K562 treated with DMSO at 1 percent for 48 hours (cell line): ENCODE measurements around the gene PPARD. TPM values are rescaled to one million over a fixed set of nuclear protein-coding genes. Genes with fewer than 3 reads are reported as not detected.

ENCODE experiments used
- total RNA-seq: library from RNA; unstranded; fragments of 300-600 nt; gene quantifications from 2 replicates; pipeline ENCODE4 v1.2.3, GENCODE V29; 2022; ENCODE audit warnings: low replicate concordance; ENCODE audit errors: extremely low read depth

Gene PPARD
- total RNA-seq: not detected in 2 replicates

GRCh38 chr6:35342258-35343091 is at the start of gene PPARD:
Gene PPARD, plus strand, starts transcription at chr6:35342558. Its CDS starts 68,530 bp downstream, at chr6:35411088.

GRCh38 chr6:35297601-35298481 is 44.5 kb upstream of the PPARD start, which contains the start of gene DEF6:
Gene DEF6, plus strand, starts transcription at chr6:35297818. Its CDS starts 39 bp downstream, at chr6:35297857.

GRCh38 chr6:35452183-35453090 is 110.1 kb downstream of the PPARD start, which contains the start of gene FANCE:
Gene FANCE, plus strand, starts transcription at chr6:35452338. Its CDS starts 208 bp downstream, at chr6:35452546.

GRCh38 chr6:35468181-35468979 is 126.0 kb downstream of the PPARD start, which contains the start of gene RPL10A:
Gene RPL10A, plus strand, starts transcription at chr6:35468401. Its CDS starts 34 bp downstream, at chr6:35468435.

Other genes starting within 250 kb of the PPARD start
- not detected in 2 replicates for gene TCP11, start 201.2 kb upstream of the PPARD start, total RNA-seq
- gene SCUBE3, start 128.6 kb upstream of the PPARD start, total RNA-seq: not detected in 2 replicates
- not detected in 2 replicates for gene ZNF76, start 82.8 kb upstream of the PPARD start, total RNA-seq
- gene DEF6, start 44.7 kb upstream of the PPARD start, total RNA-seq: not detected in 2 replicates
- gene FANCE, start 109.8 kb downstream of the PPARD start, total RNA-seq: not detected in 2 replicates
- 2,732 TPM in 1 of 2 replicates, not detected in the other for gene RPL10A, start 125.8 kb downstream of the PPARD start, total RNA-seq
- gene TEAD3, start 154.5 kb downstream of the PPARD start, total RNA-seq: not detected in 2 replicates
- not detected in 2 replicates for gene TULP1, start 170.3 kb downstream of the PPARD start, total RNA-seq